NCI-H1092 (cell line): ENCODE measurements around the gene RPGRIP1L.
"Not testable (repeated sequence)": the region's sequence is repeated elsewhere in the genome, so short reads cannot be mapped to it uniquely, and the experiment has no call there.

ENCODE experiments used
- DNase-seq: peaks from one replicate; lab custom pipeline; 2025; lab: John Stamatoyannopoulos, UW

The RPGRIP1L gene

DNA sequence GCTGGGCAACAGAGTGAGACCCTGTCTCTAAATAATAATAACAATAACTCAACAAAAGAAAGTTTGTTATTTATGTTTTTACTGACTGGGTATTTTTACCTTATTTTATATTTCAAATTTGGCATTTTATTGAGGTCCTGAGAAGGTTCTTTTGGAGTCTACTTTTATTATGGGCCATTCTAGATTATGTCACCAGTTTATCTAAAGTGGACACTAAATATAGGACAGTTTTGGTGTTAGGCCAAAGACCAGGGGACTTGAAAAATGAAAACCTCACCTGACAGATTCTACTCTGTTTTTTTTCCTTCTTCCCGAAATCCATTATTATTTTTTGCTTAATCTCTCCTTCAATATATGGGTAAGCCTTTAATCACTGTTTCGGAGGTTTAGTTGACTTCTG lies 8.4 kb upstream of the RPGRIP1L start:
- DNase-seq, result no peak

- DNase-seq, result no peak
Measured at GRCh38 chr16:53711390-53711789, 7.7 kb upstream of the RPGRIP1L start.

GRCh38 chr16:53708490-53708889 lies 4.8 kb upstream of the RPGRIP1L start:
- no peak for DNase-seq

DNA sequence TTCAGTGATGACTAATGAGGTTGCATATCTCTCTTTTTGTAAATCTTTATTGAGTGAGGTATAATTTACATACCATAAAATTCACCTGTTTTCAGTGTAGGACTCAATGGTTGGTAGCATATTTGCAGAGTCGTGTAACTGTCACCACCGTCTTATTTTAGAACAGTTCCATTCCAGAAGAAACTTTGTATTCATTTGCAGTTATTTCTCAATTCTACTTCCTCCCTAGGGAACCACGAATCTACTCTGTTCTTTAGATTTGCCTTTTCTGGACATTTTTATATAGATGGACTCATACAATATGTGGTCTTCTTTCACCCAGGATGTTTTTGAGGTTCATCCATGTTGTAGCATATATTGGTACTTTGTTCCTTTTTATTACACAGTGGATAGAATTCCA lies 4.0 kb upstream of the RPGRIP1L start:
- no peak for DNase-seq

DNA sequence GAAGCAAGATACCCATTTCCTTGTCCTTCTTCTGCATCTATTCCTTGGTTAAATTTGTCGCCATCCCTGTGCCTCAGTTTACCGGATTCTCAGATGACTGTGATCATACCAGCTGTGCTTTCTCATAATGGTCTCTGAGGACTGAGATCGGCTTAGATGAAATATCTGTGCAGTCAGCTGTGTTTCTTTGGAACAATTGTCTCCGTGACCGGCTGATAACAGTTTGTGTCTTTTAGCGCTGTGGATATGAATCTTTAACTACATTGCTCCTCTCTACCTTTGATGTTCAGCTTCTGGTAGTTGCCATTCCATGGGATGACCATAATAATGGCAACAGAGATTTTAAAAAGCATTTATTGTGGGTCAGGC lies 770 bp upstream of the RPGRIP1L start:
- no peak for DNase-seq

- not testable (repeated sequence) for DNase-seq
Measured at GRCh38 chr16:53698271-53698670, 5.4 kb downstream of the RPGRIP1L start.

DNA sequence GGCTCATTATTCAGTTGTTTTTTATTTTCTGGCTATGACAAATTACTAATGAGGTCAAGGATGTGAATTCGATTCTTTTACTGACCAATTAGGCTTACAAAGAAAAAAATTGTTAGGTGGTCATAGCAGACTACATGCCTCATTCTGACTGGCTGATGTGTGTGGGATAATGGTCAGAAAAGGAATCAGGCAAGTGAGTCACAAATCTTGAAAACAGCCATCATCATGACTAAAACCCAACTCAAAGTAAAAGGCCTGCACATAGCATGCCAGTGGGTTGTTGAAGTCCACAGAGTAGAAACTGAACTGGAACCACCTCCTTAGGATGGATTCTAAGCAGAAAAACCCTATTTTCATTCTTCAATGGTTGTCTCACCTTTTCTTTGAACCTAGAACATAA lies 8.6 kb downstream of the RPGRIP1L start:
- no peak for DNase-seq

GRCh38 chr16:53693320-53693719 lies 10.3 kb downstream of the RPGRIP1L start:
- no peak for DNase-seq

- no peak for DNase-seq
Measured at GRCh38 chr16:53692146-53692545, 11.5 kb downstream of the RPGRIP1L start.

- no peak for DNase-seq
Measured at GRCh38 chr16:53690771-53691170, 12.9 kb downstream of the RPGRIP1L start.

DNA sequence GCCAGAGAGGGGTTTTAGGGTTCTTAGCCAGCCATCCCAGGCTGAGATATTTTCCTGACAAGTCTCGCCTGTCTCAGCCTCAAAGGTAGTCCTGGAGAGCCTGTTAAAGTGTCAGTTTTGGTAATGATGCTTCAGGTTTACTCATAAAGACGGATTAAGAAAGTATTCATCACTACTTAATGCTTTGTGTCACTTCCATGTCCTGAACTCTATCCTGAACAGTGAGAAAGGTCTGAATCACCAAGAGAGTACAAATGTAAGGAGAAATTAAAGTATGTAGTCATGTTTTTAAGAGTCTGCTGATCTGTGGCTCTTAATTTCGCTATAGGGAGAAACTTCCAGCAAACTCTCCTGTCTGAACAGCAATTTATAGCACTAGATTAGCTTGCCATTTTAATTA lies 14.0 kb downstream of the RPGRIP1L start:
- no peak for DNase-seq

DNA sequence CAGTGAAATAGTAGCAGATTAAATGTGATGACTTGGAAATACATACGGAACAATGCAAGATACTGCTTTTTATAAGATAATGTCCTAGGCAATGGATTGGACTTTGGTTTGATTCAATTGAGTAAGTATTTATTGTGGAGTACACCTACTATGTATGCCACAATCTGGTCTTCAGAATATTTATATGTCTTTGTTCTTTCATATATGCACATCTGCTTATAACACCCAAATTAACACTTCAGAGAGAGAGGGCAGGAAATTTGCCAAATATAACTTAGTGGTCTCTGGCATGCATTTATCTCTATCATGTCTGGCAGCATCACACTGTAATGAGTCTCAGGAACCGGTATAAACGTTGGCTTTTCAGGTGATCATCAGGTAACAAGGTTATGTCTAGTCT lies 16.9 kb downstream of the RPGRIP1L start:
- DNase-seq, result no peak

DNA sequence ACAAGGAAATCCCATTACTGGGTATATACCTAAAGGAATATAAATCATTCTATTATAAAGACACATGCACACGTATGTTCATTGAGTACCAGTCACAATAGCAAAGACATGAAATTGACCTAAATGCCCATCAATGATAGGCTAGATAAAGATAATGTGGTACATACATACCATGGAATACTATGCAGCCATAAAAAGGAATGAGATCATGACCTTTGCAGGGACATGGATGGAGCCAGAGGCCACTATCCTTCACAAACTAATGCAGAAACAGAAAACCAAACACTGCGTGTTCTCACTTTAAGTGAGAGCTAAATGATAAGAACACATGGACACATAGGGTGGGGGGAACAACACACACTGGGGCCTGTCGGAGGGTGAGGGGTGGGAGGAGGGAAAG lies 18.3 kb downstream of the RPGRIP1L start:
- DNase-seq, result not testable (repeated sequence)

DNA sequence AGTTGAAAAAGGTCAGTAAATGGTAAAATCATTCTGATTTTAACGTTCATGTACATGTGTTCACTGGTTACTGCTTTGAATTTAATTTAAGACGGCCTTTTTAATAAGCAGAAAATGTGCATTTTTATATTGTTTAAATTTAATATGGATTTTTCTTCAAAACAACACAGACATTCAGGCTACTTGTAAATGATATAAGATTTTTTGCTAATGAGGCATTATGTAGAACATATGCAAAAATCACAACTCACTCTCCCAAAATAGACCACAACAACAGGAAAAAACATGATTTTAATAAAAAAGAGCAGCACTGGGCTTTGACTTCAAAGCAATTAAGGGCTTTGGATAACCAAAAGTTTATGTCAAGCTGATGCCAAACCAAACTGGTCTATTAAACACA lies 22.3 kb downstream of the RPGRIP1L start:
- no peak for DNase-seq

DNA sequence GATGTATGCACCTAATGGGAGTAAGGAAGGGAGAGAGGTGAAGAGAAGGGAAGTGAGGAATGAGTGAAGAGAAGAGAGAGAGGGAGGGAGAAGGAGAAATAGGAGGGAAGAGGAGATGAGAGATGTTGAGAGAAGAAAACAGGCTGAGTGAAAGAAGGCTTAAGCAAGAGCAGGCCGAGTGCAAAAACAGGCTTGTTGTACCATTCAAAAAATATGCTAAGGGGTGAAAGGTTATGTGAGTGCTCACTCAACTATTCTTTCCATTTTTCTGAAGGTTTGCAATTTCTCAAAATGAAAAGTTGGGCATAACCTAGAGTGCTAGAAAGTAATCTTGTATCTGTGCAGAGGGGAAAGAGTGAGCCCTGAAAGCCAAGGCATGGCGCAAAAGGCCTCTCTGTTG lies 22.9 kb downstream of the RPGRIP1L start:
- DNase-seq, result no peak

DNA sequence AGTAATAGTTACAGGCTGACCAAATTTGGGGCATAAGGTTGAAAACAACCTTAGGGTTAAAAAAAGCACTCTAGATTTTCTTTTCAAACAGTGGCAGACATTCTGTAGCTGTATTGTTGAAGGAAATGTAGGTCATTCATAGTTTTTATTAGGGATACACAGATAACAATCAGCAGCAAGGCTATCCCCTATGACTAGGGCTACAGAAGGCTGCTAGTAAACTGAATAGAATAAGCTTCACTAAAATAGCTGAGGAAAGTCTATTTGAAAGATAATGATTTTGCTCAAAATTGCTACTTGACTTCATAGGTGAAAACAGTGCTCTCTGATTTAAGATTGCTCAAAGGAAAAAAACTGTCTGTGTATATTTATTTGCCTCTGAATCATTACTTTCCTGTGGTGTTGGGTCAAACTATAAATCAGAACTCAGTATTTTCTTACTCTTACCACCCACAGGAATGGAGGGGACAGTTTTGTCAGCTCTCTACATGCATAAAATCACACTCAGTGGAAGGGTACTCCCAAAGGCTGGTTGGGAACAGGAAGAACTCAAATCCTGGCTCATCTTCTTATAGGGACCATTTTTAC lies 24.8 kb downstream of the RPGRIP1L start:
- no peak for DNase-seq

DNA sequence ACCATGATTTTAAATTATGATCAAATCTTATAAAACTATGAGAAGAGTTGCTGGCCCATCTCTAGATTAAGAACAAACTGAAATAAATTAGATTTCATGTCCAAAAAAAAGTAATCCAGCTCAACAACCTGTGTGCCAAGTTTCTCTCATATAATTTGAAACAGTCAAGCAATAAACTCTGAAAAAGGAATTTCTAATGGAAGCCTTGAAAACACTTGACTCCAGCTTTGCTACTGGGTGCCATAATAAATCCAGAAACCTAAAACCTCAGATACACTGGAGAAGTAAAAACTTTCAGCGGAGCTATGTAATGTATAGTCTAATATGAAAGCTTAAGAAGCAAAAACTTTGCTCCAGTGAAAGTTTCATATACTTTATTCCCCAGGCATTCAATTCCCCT lies 25.5 kb downstream of the RPGRIP1L start:
- no peak for DNase-seq

DNA sequence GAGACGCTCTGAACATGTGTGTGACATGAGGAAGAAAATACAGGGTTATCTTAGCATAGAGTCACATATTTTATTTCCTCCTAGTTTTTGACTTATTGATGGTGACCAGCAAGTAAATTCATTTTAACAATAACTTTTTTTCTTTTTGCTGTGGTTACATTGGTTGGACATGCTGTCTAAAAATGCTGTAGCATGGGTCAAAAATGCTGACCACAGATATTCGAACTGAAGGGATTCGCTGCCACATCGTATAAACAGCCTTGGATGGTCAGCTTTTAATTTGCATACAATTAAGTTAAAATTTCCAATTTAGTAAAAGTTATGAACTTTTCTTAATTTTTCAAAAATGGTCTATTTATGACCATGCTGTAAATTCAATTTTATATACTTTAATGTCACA lies 30.5 kb downstream of the RPGRIP1L start:
- no peak for DNase-seq

- no peak for DNase-seq
Measured at GRCh38 chr16:53672461-53672860, 31.2 kb downstream of the RPGRIP1L start.

DNA sequence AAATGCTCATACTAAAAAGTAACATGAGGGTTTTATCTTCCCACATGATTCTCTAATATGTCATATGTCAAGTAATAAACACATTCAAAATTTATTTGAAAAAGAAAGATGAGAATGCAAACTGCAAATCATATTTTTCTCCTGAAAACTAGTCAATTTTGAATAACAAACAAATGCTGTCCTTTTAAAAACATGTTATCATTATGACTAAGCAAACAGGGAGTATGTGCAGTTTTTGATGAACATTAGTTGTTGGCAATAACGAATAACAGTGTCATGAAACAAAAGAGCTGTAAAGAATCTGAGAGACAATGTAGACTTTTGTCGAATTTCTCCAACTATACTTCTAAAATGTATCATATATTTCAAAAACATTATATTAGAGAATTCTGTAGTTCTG lies 34.8 kb downstream of the RPGRIP1L start:
- no peak for DNase-seq

GRCh38 chr16:53666786-53667415 lies 36.8 kb downstream of the RPGRIP1L start:
- DNase-seq, result no peak

DNA sequence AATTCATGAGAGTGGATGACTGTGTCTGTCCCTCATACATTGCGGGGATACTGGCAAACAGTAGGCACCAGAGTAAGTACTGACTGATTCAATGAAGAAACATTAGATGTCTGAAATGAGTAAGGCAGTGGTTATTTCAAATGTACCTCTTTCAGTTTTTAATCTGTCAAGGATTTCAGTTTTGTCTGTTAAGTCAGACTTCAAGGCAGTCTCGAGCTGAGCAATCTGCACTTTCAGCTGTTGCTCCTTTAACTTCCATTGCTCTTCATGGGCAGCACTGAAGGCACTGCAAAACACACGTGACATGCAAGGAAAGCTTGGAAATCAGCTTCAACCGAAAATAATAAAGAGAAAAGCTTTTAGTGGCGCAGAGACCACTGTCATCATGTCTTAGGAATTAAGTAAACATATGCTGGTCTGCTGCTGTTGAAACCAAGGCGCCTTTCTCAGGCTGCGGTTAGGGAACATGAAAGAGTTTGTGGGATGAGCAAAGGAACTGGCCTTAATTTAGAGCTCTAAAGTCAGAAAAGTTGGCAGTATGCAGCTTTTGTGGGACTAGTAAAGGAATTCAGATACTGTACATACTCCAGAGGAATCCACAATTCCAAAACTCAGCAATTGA lies 38.8 kb downstream of the RPGRIP1L start:
- DNase-seq, result no peak

DNA sequence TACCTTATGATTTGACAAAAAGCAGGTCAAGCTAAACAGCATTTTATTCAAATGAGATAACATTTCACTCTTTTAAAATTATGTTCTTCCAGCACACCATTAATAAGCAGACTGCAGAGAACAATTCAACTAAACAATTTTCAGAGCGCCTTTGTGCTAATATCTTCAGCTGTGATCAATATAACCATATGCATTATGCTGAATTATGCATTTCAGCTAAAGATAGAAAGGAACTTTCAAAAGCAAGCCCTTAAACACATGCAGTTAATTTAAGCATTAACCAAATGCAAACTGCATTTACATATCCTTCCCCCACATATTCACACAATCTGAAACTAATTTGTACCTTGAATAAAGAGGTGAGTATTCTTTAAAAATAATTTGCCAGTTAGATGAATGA lies 41.6 kb downstream of the RPGRIP1L start:
- DNase-seq, result no peak

- no peak for DNase-seq
Measured at GRCh38 chr16:53654946-53655345, 48.7 kb downstream of the RPGRIP1L start.
